IMR-90 (cell line): ENCODE measurements around the gene NOL4L. TPM values are rescaled to one million over a fixed set of nuclear protein-coding genes. Genes with fewer than 3 reads are reported as not detected.

ENCODE experiments used
- ATAC-seq: fragments of 200-7000 bp; cut with Tn5 transposase; 2 replicates; pipeline ENCODE4 v1.9.1; 2020; ENCODE audit warnings: low read depth, mild to moderate bottlenecking, moderate library complexity
- BruUV-seq: library from RNA; stranded (reverse); fragments of 400-500 nt; replicated peaks from 2 replicates; lab custom pipeline; 2021; lab: Mats Ljungman, UMichigan
- CTCF ChIA-PET: fragments of 300-600 bp; formaldehyde crosslinking; extraction: SDS; loops from one replicate; lab custom pipeline; 2021; ENCODE audit warnings: antibody characterized with exemption; lab: Yijun Ruan, JAX
- POLR2A ChIA-PET: fragments of 300-600 bp; sonication (Branson Sonifier 250); formaldehyde crosslinking; loops from one replicate; lab custom pipeline; 2022; ENCODE audit warnings: antibody characterized with exemption; ENCODE audit not compliant: unreplicated experiment; lab: Charles Lee
- DNase-seq: peaks from one replicate; pipeline ENCODE4 v3.0.0; 2013
- H2AFZ ChIP-seq: replicated peaks from 2 replicates; pipeline ENCODE3; 2013; ENCODE audit warnings: low read length, mild to moderate bottlenecking; ENCODE audit not compliant: poor library complexity
- H2AK5ac ChIP-seq: 2 replicates; pipeline ENCODE4 v1.6.1; 2013; ENCODE audit warnings: low read depth, low read length, inconsistent platforms
- H2AK9ac ChIP-seq: replicated peaks from 2 replicates; pipeline ENCODE3; 2013; ENCODE audit warnings: mild to moderate bottlenecking, low read depth, low read length, moderate library complexity; ENCODE audit not compliant: poor library complexity
- H2BK120ac ChIP-seq: 2 replicates; pipeline ENCODE4 v1.6.1; 2013; ENCODE audit warnings: low read depth, low read length, inconsistent platforms
- H2BK15ac ChIP-seq: 3 replicates; pipeline ENCODE4 v1.6.1; 2013; ENCODE audit warnings: low read depth, low read length, inconsistent platforms
- H2BK20ac ChIP-seq: 2 replicates; pipeline ENCODE4 v1.6.1; 2013; ENCODE audit warnings: low read depth, mild to moderate bottlenecking, inconsistent platforms, low read length, moderate library complexity
- H2BK5ac ChIP-seq: 2 replicates; pipeline ENCODE4 v1.6.1; 2013; ENCODE audit warnings: mild to moderate bottlenecking, low read depth, low read length, inconsistent platforms; ENCODE audit not compliant: poor library complexity, severe bottlenecking
- H3K14ac ChIP-seq: replicated peaks from 2 replicates; pipeline ENCODE4 v1.6.1; 2013; ENCODE audit warnings: low read depth, low read length, inconsistent platforms
- H3K18ac ChIP-seq: 2 replicates; pipeline ENCODE4 v1.6.1; 2013; ENCODE audit warnings: low read depth, low read length, control low read depth
- H3K23ac ChIP-seq: 2 replicates; pipeline ENCODE4 v1.6.1; 2013; ENCODE audit warnings: low read depth, low read length, inconsistent platforms
- H3K27ac ChIP-seq: 2 replicates; pipeline ENCODE4 v1.5.1; 2013; ENCODE audit warnings: mild to moderate bottlenecking, control low read depth, low read length; ENCODE audit not compliant: insufficient read depth
- H3K27me3 ChIP-seq: 2 replicates; pipeline ENCODE4 v1.6.1; 2013; ENCODE audit warnings: low read length; ENCODE audit not compliant: control insufficient read depth, insufficient read depth
- H3K36me3 ChIP-seq: 2 replicates; pipeline ENCODE4 v1.6.1; 2013; ENCODE audit warnings: low read length, mixed read lengths; ENCODE audit not compliant: control insufficient read depth, insufficient read depth
- H3K4ac ChIP-seq: 2 replicates; pipeline ENCODE4 v1.6.1; 2013; ENCODE audit warnings: low read depth, low read length, inconsistent platforms
- H3K4me1 ChIP-seq: 2 replicates; pipeline ENCODE4 v1.6.1; 2013; ENCODE audit warnings: low read length, mixed read lengths; ENCODE audit not compliant: control insufficient read depth, insufficient read depth
- H3K4me2 ChIP-seq: 2 replicates; pipeline ENCODE4 v1.6.1; 2013; ENCODE audit warnings: low read depth, mild to moderate bottlenecking, control low read depth, low read length, moderate library complexity
- H3K4me3 ChIP-seq: 2 replicates; pipeline ENCODE4 v1.5.1; 2013; ENCODE audit warnings: low read depth, mild to moderate bottlenecking, control low read depth, low read length, moderate library complexity; ENCODE audit not compliant: insufficient read depth
- H3K56ac ChIP-seq: 2 replicates; pipeline ENCODE4 v1.6.1; 2013; ENCODE audit warnings: low read length, inconsistent platforms; ENCODE audit not compliant: insufficient read depth; ENCODE audit errors: extremely low read depth
- H3K79me1 ChIP-seq, 2 experiments: 2 replicates each; pipeline ENCODE4 v1.6.1; 2013; ENCODE audit warnings: low read length in 2 of 2, inconsistent platforms in 1 of 2, low read depth in 1 of 2
- H3K9ac ChIP-seq: 2 replicates; pipeline ENCODE4 v1.6.1; 2013; ENCODE audit warnings: low read depth, low read length, control low read depth
- H3K9me1 ChIP-seq: 2 replicates; pipeline ENCODE4 v1.6.1; 2013; ENCODE audit warnings: low read length, inconsistent platforms; ENCODE audit not compliant: insufficient read depth
- H3K9me3 ChIP-seq: 2 replicates; pipeline ENCODE4 v1.6.1; 2013; ENCODE audit warnings: low read length; ENCODE audit not compliant: control insufficient read depth, insufficient read depth
- H4K20me1 ChIP-seq: 2 replicates; pipeline ENCODE4 v1.6.1; 2013; ENCODE audit warnings: low read length, inconsistent platforms; ENCODE audit not compliant: insufficient read depth
- H4K5ac ChIP-seq: 2 replicates; pipeline ENCODE4 v1.6.1; 2013; ENCODE audit warnings: mild to moderate bottlenecking, low read depth, low read length, control low read depth
- H4K8ac ChIP-seq, 2 experiments: 2 replicates each; pipeline ENCODE4 v1.6.1; 2013; ENCODE audit warnings: low read depth in 2 of 2, low read length in 2 of 2, control low read depth in 1 of 2, inconsistent platforms in 1 of 2
- H4K91ac ChIP-seq: 2 replicates; pipeline ENCODE4 v1.6.1; 2013; ENCODE audit warnings: low read depth, low read length, inconsistent platforms; ENCODE audit not compliant: insufficient read depth
- MXI1 ChIP-seq: IDR thresholded peaks from 2 replicates; pipeline ENCODE4 v1.6.1; 2012; ENCODE audit warnings: low read depth, mild to moderate bottlenecking, low read length, moderate library complexity, borderline replicate concordance
- NFE2L2 ChIP-seq: fragments of 150-350 bp; IDR thresholded peaks from 2 replicates; pipeline ENCODE4 v1.6.1; 2016; ENCODE audit warnings: low read depth, mild to moderate bottlenecking, low read length
- POLR2A ChIP-seq: IDR thresholded peaks from 2 replicates; pipeline ENCODE4 v1.6.1; 2012; ENCODE audit warnings: mild to moderate bottlenecking, low read depth, low read length
- RAD21 ChIP-seq: IDR thresholded peaks from 2 replicates; pipeline ENCODE4 v1.6.1; 2012; ENCODE audit warnings: low read length, improper control_type of control experiment
- SMC3 ChIP-seq: fragments of 150-350 bp; IDR thresholded peaks from 2 replicates; pipeline ENCODE4 v1.6.1; 2016; ENCODE audit warnings: low read depth, mild to moderate bottlenecking, antibody characterized with exemption, low read length, moderate library complexity
- WGBS, 2 experiments: methylation state at CpG; one replicate each; pipeline versions ENCODE4 v1.1.5 to v1.1.7; 2013; ENCODE audit warnings: missing lambda C conversion rate in 2 of 2; ENCODE audit not compliant: insufficient read length in 1 of 2; ENCODE audit errors: extremely low coverage in 2 of 2; 5-methylcytosine and 5-hydroxymethylcytosine counted together
- dilution Hi-C: fragments of 300-500 bp; cut with HindIII; formaldehyde crosslinking; loops from one replicate; pipeline ENCODE4 v1.14.3; 2018; ENCODE audit warnings: low sequenced_read_pairs; ENCODE audit not compliant: unreplicated experiment
- in situ Hi-C: fragments of 300-500 bp; cut with MboI; formaldehyde crosslinking; loops from 3 replicates; pipeline ENCODE4 v1.14.3; 2019; ENCODE audit warnings: low sequenced_read_pairs, inconsistent platforms, mixed read lengths
- intact Hi-C: fragments of 100-400 bp; cut with micrococcal nuclease; formaldehyde crosslinking; loops from 2 replicates; pipeline ENCODE4 v1.10.0; 2022
- polyA plus RNA-seq, 3 experiments: library from polyadenylated mRNA; depleted of rRNA; stranded (reverse); fragments of >200 nt; gene quantifications; 2 replicates each; pipeline ENCODE4 v1.2.3, GENCODE V29; 2012; ENCODE audit warnings: low replicate concordance in 1 of 3
- total RNA-seq: library from RNA; depleted of rRNA; stranded (reverse); fragments of >200 nt; gene quantifications from 2 replicates; pipeline ENCODE4 v1.2.3, GENCODE V29; 2012
- TF ChIP-seq, protein P1 (sequence below): fragments of 150-350 bp; IDR thresholded peaks from 2 replicates; pipeline ENCODE4 v1.6.1; 2017; ENCODE audit warnings: mild to moderate bottlenecking, antibody characterized with exemption, low read length, low read depth
- TF ChIP-seq, protein P2 (sequence below): fragments of 150-350 bp; IDR thresholded peaks from 2 replicates; pipeline ENCODE4 v1.6.1; 2016; ENCODE audit warnings: low read depth, mild to moderate bottlenecking, low read length, moderate library complexity, borderline replicate concordance

Gene NOL4L
- total and polyA plus RNA-seq, 2 of the 4 experiments (the other 2 are of a cell fraction): 4.7 to 13.3 TPM

DNA sequence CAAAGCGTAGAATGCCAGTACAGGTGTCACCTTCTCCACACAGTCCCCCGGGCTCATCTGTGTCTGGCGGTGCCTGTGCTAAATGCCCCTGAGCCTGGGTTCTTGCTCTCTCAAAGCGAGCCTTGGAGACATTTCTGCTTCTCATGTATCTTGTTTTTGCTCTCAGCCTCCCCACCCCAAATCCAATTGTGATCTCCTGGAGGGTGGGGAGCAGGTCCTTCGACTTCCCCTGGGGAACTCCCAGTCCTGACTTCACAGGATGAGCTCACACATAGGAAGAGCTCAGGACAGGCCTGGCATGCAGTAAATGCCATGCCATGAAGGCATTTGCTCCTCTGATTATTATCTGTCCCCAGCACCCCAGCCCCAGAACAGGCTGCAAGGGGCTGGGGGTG lies 58.1 kb downstream of the NOL4L start:
- CTCF ChIA-PET: no interaction called here
- Histone ChIP-seq H2BK120ac (no peak overlapping the region), H2BK15ac (no peak overlapping the region), H3K36me3 (no peaks in the 10 kb centered on the region), H3K4me2 (no peak overlapping the region), H2AK5ac (no peak overlapping the region), H4K91ac (no peak overlapping the region), H2BK5ac (no peak overlapping the region), H3K18ac (no peak overlapping the region), H3K56ac (no peak overlapping the region), H2AFZ (no peak overlapping the region), H3K9me1 (no peaks in the 10 kb centered on the region), H3K9me3 (no peaks in the 10 kb centered on the region), H3K9ac (no peak overlapping the region), H3K79me1 (no peaks in the 10 kb centered on the region), H2AK9ac (no peak overlapping the region), H3K27me3 (peaks cover 22% of the 10 kb centered on the region; the same call in 1 of the 2 replicates), H3K4me3 (no peak overlapping the region), H4K20me1 (no peaks in the 10 kb centered on the region; the same call in 1 of the 2 replicates), H3K4me1 (no peaks in the 10 kb centered on the region), H2BK20ac (no peak overlapping the region), H3K14ac (no peak overlapping the region), H3K23ac (no peak overlapping the region), H3K4ac (no peak overlapping the region), H4K5ac (no peak overlapping the region), H4K8ac (no peak overlapping the region), H3K27ac (no peak overlapping the region)
- ATAC-seq: no peak
- TF ChIP-seq RAD21: no peak
- no peak for TF ChIP-seq POLR2A
- no peak for TF ChIP-seq MXI1
- TF ChIP-seq, protein P1, sequence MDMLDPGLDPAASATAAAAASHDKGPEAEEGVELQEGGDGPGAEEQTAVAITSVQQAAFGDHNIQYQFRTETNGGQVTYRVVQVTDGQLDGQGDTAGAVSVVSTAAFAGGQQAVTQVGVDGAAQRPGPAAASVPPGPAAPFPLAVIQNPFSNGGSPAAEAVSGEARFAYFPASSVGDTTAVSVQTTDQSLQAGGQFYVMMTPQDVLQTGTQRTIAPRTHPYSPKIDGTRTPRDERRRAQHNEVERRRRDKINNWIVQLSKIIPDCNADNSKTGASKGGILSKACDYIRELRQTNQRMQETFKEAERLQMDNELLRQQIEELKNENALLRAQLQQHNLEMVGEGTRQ: no peak
- TF ChIP-seq, protein P2, sequence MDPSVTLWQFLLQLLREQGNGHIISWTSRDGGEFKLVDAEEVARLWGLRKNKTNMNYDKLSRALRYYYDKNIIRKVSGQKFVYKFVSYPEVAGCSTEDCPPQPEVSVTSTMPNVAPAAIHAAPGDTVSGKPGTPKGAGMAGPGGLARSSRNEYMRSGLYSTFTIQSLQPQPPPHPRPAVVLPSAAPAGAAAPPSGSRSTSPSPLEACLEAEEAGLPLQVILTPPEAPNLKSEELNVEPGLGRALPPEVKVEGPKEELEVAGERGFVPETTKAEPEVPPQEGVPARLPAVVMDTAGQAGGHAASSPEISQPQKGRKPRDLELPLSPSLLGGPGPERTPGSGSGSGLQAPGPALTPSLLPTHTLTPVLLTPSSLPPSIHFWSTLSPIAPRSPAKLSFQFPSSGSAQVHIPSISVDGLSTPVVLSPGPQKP: no peak
- no peak for TF ChIP-seq SMC3
- no peak for TF ChIP-seq NFE2L2
- in situ Hi-C loops: no loop called here
- dilution Hi-C loops: no loop called here
- WGBS, 2 experiments: no CpG with 5 or more reads among the region's 5 CpGs
- BruUV-seq: no TSS peak
- intact Hi-C loops: no loop called here
- no peak for DNase-seq
- POLR2A ChIA-PET: no interaction called here
